ENCODE measurements around the gene OGFOD2. TPM values are rescaled to one million over a fixed set of nuclear protein-coding genes. Genes with fewer than 3 reads are reported as not detected.

Gene OGFOD2
- total RNA-seq, 2 donors from 2014 or later = 10.5 to 14.1 TPM

DNA sequence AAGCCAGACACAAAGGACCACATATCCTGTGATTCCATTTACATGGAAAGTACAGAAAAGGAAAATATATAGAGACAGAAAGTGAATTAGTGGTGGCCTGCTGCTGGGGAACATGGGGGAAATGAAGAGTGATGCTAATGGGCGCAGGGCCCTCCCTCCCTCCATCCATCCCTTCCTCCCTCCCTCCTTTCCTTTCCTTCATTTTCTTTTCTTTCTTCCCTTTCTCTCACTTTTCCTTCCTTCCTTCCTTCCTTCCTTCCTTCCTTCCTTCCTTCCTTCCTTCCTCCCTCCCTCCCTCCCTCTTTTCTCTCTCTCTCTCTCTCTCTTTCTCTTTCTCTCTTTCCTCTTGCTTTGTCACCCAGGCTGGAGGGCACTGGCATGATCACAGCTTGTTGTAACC, 42.7 kb downstream of the OGFOD2 start:
- intact Hi-C loops (cut with DNase I) = no loop called here
- DNase-seq (no peak), ATAC-seq (no peak)

DNA sequence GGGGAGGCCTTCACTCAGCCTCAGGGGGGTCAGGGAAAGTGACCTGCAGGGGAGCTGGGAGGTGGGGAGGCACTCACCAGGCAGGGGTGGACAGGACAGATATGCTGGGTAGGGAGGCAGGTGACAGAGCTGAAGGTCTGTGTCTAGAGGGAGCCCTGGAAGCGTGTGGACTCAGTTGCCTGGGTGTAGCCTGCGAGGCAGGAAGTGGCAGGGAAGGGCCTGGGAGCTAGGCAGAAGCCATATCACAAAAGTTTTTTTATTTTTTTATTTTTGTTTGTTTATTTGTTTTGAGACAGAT, 44.7 kb downstream of the OGFOD2 start:
- DNase-seq (no peak), ATAC-seq (peak in 1 of 2 donors; percentile 29)

DNA sequence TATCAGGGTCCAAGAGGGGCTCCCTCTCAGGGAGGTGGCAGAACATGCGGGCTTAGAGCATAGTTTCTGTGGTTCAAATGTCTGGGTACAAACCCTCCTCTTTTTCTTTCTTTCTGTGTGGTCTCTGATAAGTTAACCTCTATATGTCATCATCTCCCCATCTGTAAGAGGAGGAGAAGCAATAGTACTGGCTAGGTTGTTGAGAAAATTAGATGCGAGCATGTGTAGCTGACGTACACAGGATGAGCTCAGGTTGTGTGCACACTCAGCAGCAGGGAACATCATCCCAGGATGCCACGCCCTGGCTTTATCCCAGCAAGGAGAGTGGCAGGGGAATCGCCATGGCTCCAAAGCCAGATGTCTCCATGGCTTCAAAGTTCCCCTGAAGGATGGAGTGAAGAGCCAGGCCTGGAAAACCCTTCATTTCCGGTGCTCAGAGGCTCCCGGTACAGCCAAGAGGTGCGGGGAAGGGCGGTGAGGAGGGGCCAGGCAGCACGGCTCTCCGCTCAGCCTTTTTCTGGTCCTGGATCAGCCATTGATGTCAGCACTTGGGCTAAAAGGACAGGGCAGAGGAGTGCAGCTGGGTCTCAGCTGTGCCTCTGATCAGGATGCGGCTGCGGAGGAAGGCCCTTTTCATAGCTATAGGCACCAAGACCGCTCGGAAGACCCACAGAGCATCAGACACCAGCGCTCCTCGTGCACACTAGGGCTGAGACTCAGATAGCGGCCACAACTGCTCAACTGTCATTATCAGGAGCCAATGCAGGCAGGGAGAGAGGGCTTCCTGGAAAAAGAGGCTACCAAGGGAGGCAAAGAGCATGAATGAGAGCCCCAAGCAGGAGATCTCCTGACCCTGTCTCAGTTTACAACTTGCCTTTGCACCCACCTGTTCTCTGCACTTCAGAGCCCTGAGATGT, 46.9 kb downstream of the OGFOD2 start:
- intact Hi-C loops (cut with DNase I) = no loop called here
- ATAC-seq (no peak), DNase-seq (no peak)

More for the DNA sequence above, 44.7 kb downstream of the OGFOD2 start:
- intact Hi-C loops (cut with DNase I) = no loop called here

DNA sequence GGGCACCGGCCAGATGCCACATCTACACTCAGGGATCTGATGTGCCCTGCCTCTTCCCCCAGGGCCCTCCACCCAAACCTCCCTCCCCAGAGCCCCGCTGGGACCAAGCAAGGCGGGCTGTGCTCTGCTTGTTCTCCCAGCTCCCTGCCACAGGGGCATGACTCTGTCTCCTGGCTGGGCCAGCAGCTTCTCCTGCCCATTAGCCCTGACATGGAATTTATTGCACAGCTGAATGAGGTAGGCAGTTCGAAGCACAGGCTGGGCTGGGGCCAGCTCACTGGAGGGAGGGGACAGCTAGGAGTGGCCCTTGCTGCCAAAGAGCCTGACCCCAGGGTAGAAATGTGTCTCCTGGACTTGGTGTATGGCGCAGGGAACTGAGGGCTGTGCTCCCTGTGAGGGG, 47.8 kb downstream of the OGFOD2 start:
- intact Hi-C loops (cut with DNase I) = no loop called here
- DNase-seq = no peak
- no peak for ATAC-seq

DNA sequence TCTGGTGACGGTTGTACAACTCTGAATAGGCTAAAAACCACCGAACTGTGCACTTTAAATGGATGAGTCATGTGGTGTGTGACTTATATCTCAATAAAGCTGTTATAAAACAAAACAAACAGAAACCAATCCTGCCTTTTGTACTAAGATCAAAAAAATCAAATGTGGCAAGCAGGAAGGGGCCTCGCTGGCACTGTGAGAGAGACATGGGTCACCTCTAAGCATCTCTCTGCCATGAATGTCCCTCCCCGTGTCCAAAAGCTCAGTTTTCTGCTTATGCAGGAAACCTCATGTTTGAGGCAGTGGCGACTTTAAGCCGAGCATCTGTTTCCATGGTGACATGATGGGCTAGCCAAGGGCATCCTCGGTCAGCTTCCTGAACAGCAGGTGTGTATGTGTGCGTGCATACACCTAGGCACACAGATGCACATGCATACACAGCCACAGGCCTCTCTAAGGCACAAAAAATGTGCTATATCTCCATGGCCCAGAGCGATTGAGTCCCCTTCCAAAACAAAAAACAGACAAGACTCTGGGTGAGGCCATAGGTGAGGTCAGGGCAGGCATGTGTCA, 49.9 kb downstream of the OGFOD2 start:
- no peak for DNase-seq
- intact Hi-C loops (cut with DNase I) = no loop called here
- no peak for ATAC-seq

DNA sequence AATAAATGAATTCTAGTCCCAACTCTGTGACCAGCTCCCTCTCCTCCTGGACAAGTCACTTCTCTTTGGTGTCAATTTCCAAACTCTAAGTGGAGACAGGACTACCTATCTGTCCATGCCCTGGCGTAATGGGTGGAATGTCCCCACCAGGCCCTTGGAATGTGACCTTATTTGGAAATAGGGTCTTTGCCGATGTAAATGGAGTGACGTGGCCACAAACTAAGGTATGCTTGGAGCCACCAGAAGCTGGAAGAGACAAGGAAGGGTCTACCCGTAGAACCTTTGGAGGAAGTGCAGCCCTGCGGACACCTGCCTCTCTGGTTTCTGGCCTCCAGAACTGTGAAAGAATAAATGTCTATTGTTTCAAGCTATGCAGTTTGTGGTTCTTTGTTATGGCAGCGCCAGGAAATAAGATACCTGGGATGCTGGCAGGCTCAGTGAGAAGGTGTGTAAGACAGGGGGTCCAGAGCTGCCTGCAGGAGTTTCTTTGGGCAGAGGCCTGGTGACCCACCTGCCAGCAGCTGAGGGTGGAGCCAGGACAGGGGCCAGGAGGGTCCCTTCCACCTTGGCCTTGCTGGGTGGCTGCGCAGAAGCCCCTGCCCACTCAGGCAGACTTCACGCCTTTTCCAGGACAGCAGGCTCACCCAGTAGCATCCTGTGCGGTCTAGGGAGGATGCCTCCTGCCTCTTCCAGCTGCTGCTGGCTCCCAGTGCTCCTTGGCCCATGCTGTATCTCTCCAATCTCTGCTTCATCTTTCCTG, 51.2 kb downstream of the OGFOD2 start:
- ATAC-seq (no peak), DNase-seq (no peak)
- intact Hi-C loops (cut with DNase I) = no loop called here

DNA sequence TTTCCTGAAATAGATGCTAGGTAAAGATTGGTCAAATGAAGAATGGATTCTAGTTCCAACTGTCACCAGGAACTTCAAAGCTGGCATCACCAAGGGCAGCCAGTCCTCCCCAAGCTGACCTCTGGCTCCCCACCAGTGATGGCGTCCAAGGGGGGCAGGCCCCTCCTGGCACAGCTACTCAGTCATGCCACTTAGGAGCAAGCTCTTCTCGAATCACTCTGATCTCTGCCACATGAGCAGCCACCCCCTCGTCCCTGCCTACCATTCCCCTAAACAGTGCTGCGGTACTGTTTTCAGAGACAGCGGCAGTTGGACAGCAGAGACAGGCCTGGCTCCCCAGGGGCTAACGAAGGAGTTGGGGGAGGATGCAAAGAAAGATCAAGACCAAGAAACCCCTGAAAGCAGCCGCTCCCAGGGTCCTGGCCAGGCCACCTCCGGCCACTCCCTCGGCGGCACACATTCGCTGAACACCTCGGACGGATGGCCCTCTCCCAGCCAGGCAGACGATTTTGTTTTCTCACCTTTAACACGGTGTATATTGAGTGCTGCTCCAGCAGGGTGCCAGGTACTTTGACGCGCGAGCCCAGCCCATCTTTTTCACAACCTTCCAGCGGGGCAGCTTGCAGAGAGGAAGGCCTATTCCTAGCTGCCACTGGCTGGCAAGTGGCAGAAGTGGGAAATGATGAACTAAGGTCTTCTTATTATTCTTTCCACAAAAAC, 52.8 kb downstream of the OGFOD2 start:
- DNase-seq (no peak), ATAC-seq (no peak)
- intact Hi-C loops (cut with DNase I) = no loop called here

DNA sequence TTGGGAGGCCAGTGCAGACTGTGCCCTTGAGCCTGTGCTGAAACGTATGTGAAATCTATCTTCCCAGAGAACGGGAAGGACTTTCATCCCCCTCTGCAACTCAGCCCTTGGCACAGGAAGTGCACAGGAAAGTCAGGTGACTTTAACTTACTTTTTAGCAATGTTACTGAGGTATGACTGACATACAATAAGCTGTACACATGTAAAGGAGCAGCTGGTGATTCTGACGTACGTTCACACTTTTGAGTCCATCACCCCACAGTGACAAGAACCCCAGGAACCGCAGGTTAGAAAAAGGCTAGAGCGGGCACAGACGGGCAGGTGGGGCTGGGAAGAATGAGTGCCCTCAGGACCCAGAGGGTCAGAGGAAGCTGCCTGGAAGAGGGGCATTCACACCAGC, 53.4 kb downstream of the OGFOD2 start:
- ATAC-seq (no peak), DNase-seq (no peak)
- intact Hi-C loops (cut with DNase I) = no loop called here

DNA sequence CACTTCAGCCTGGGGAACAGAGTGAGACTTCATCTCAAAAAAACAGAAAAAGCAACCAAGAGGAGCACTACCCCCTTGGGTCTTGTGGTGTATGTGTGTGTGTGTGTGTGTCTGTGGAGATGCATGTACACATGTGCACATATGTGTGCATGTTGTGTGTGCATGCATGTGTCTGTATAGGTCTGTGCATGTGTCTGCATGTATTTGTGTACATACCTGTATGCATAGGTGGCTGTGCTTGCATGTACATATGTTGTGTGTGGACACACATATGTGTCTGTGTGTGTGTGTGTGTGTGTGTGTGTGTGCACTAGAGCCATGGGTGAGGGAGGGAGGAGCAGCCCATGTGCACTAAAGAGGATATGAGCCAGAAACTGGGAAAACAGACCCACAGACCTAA, 54.5 kb downstream of the OGFOD2 start:
- intact Hi-C loops (cut with DNase I) = no loop called here
- DNase-seq = no peak
- ATAC-seq = no peak

Small RNAs within 50 kb of the gene (microRNA-seq; reads per million reads assigned to microRNA genes)
- gene MIR4304 = 0 reads per million in 2 donors

Other genes starting within 250 kb of the OGFOD2 start
- gene HCAR1, start 244.4 kb upstream of the OGFOD2 start, total RNA-seq = 1 to 10 TPM in 1 of 2 donors, under 1 TPM in 1; 0.50 to 1.4 TPM
- 10 to 100 TPM; 22.9 to 26.5 TPM for gene DENR, start 222.4 kb upstream of the OGFOD2 start, total RNA-seq
- under 1 TPM; 0.74 to 0.81 TPM for gene CCDC62, start 200.7 kb upstream of the OGFOD2 start, total RNA-seq
- gene HIP1R, start 139.8 kb upstream of the OGFOD2 start, total RNA-seq = 10 to 100 TPM; 24.9 to 38.9 TPM
- 10 to 100 TPM; 20.5 to 22.7 TPM for gene VPS37B, start 79.1 kb upstream of the OGFOD2 start, total RNA-seq
- gene ABCB9, start 8.8 kb upstream of the OGFOD2 start, total RNA-seq = 1 to 10 TPM; 5.7 to 5.8 TPM
- 100 to 1,000 TPM; 159 to 176 TPM for gene ARL6IP4, start 5.4 kb downstream of the OGFOD2 start, total RNA-seq
- gene PITPNM2, start 175.8 kb downstream of the OGFOD2 start, total RNA-seq = 10 to 100 TPM; 13.1 to 22.2 TPM

All from left cardiac atrium (tissue), 4 donors.